Islet precursor cell (in vitro differentiated cells): Measurements from ENCODE around the gene PCBP3.
"Not testable (repeated sequence)": the region's sequence is repeated elsewhere in the genome, so short reads cannot be mapped to it uniquely, and the experiment has no call there.

Experiments
- DNase-seq: peaks from one replicate; pipeline ENCODE4 v3.0.0-alpha.2; 2018

Gene PCBP3

DNA sequence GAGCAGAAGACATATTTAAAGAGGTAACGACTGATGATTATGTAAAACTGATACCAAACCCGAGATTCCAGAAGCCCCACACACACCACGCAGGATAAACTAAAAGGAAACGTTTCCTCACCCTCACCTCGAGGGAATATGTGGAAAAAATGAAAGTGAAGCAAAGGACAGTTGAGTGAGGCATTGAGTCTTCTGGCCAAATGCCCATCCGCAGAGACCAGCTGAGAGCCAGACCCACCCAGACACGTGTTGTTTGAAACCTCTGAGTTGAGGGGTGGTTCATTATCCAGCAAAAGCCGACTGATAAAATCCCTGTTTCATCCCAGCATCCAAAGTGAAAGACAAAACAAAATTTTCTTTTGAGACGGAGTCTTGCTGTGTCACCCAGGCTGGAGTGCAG is 29.6 kb upstream of the PCBP3 start:
- peak; percentile 19 for DNase-seq

DNA sequence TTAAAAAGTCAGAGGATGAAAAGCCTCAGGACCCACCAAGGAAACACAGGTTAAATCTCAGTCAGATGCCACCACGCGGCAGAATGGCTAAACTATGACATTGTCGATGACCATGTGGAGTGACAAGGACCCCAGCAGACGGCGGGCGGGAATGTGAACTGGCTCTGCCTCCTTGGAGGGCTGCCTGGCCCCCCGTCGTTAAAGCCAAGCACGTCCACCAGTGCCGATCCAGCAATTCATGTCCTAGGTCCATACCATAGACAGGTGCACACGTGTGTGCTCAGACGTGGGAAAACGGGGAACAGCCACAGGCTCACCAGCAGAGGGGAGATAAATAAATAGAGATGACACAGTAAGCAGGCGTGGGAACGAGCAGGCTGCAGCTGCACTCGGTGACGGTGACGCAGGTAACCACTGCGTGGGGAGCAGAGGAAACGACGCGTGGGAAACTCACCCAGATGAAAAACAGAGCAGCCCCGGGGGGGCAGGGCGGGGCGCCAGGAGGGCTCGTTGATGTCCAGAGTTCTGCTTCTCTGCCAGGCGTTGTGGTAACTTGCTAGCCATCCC is 28.3 kb upstream of the PCBP3 start:
- DNase-seq: peak; percentile 49

DNA sequence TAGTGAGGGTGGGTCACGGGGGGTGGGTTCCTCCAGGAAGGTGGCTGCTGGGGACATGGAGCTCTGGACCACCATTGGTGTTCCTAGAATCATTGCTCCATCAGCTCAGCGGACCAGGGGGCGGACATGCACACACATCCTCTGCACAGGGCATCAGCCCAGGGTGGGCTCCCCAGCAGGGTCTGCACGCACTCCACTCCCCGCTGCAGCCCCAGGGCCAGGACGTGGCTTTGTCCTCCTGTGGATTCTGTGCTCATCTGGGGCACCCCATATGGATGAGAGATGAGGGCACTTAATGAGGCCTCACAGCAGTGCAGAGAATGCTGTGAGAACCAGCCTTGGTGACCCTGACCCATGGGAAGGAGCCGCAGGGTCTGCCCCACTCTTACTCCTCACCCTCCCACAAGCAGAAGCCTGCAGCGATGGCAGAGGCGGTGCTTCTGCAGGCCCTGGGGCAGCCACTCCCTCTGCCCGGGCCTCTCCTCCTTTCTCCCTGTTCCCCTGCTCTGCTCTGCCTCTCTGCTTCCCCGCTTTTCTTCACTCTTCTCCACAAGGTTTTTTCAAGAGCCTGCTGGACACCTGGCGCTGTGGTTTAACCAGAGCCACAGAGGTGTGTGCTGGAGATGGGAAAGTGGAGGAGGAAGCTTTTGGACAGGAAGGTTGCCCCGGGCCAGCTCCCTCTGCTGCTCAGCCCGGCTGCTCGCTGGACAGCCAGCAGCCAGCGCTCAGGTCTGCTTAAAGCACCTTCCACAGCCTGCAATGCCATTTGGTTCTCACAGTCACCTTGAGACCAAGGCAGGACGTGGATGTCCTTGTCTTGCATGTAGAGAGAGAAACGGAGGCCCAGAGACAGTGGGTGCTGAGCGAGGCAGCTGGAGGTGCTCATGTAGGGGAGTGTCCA is 26.3 kb upstream of the PCBP3 start:
- DNase-seq: peak; percentile 67

DNA sequence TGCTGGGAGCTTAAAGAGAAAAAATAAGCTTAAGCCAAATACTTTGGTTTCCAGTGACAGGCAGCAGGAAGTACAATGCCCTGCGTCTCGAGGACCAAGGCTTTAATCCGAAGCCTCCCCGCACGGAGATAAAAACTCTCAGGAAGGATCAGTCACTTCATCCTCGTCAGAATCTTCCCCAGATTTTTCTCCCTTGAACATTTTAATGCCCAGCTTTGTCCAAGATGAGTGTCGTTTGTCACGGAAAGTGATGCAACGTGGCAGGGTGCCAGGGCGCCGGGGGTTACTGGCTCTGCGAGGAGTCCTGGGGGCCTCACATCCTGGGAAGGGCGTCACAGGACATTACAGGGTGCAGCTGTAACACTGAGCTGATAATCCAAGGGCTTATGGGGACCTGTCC is 25.2 kb upstream of the PCBP3 start:
- peak; percentile 29 for DNase-seq

DNA sequence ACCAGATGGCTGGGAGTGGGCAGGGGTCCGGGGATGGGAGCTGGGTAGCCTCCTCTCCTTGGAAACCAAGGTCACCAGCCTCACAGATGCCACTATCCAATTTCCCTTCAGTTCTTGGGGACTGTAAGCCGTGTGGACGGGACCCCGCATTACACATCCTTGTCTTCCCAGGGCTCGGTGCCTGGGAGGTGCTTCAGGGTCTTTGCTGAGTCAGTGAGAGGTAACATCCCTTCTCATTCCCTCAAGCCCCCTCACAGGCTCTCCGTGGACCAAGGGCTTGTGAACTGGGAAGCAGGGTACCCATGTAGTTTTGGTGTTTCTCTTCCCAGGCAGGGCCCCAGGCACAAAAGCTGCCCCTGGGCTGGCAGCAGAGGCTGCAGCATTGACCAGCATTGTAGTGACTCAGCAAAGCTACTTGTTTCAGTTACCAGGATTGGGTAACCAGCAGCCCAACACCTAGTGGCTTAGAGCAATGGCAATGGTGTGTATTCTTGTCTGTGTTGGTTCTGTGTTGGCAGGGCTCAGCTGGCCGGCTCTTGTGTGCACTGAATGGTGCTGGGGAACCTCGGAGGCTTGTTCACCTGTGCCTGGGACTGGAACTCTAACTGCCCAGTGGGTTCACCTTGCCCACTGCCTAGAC is 24.6 kb upstream of the PCBP3 start:
- peak; percentile 52 for DNase-seq

DNA sequence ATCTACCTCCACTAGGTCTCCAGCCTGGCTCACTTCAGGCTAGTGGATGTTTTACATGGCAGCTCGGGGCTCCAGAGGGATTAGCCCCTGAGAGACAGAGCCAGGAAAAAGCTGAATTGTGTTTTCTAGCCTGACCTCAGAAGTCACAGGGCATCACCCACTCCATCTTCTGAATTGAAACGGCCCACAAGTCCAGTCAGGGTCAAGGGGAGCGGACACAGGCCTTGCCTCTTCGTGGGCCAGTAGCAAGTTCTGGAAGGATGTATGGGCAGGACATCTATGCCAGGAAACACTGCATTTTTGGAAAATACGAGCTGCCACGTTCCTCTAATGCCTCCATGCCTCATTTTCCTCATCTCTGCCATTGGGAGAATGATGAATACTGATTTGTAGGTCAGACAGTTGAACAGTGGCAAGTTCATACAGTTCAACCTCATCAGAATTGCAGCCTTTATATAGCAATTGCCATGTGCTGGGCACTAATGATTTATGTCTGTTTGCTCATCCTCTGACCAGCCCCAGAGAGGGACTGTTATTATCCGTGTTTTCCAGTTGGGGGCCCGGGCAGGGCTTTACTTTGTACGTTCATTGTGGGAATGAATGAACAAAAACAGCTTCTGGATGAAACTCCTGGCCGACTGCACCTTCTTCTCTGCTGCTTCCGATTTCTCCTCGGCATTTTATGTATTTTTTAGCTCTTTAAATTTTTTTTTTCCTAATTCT is 23.2 kb upstream of the PCBP3 start:
- DNase-seq: peak; percentile 22

DNA sequence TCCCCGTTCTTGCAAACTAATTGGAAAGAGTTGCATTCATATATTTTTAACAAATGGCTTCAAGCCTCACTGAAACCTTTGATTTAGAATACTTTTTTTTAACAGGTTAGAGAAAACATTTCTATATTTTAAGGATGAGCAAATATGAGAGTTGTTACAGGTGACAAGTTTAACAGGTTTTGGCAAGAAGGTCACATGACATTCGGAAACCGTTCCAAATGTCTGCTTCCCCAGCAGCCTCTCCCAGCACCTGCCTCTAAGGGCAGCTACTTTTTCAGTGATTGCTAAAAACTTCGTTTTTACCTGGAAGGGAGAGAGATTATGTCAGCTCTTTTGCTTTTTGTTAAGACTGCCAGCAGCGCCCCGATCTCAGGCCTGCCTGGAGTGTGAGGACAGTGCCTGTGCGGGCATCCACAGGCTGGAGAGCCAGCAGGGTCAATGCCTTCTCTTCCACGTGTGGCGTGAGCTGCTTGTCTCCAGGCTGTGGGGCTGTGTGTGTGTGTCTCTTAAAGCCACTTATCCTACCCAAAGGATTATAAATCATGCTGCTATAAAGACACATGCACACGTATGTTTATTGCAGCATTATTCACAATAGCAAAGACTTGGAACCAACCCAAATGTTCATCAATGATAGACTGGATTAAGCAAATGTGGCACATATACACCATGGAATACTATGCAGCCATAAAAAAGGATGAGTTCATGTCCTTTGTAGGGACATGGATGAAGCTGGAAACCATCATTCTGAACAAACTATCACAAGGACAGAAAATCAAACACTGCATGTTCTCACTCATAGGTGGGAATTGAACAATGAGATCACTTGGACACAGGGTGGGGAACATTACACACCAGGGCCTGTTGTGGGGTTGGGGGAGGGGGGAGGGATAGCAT is 21.8 kb upstream of the PCBP3 start:
- DNase-seq: peak; percentile 18

DNA sequence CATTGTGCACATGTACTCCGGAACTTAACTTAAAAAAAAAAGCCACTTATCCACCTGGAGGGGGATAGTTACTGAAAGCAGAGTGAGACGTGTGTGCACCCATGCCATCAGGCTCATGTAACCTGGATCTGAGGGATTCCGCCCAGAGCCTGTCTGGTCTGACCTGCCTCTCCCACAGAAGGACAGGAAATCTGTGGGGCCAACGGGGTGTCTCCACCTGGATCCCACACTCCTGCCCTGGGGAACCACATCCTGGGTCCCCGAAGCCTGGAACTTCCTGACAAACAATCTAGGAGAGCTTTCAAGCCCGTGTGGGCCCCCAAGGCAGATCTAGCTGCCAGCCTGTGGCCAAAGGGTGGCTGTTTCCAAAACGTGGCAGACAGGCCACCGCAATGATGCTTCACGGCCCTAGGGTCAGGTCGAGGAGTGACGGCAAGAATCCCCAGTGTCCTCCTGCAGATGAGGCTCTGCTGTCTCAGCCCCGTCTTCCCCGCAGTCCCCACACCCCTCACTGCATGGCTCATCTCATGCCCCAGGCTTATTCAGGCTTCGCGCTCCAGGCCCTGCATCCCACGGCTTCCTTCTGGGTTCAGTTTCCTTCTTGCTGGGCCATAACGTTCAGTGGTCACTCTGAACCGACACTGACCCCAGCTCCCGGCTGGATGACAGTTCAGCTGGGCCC is 21.0 kb upstream of the PCBP3 start:
- DNase-seq: peak; percentile 32

DNA sequence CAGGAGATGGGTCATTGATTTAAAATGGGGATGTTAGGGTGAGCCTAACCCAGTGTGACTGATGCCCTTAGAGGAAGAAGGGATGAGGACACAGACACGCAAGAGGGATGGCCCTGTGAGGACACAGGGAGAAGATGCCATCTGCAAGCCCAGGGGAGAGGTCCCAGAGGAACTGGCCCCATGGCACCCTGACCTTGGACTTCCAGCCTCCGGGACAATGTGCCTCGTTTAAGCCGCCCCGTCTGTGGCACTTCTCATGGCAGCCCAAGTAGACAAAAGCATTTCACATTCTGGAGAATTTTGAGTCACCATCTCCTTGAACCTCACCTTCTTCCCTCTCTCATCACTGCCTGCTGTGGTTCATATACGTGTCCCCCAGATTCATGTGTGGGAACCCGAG is 20.1 kb upstream of the PCBP3 start:
- peak; percentile 29 for DNase-seq

DNA sequence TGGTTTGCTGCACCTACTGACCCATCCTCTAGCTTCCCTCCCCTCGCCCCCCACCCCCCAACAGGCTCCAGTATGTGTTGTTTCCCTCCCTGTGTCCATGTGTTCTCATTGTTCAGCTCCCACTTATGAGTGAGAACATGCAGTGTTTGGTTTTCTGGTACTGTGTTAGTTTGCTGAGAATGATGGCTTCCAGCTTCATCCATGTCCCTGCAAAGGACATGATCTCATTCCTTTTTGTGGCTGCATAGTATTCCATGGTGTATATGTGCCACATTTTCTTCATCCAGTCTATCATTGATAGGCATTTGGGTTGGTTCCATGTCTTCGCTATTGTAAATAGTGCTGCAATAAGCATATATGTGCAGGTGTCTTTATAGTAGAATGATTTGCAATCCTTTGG is 17.4 kb upstream of the PCBP3 start:
- not testable (repeated sequence) for DNase-seq

DNA sequence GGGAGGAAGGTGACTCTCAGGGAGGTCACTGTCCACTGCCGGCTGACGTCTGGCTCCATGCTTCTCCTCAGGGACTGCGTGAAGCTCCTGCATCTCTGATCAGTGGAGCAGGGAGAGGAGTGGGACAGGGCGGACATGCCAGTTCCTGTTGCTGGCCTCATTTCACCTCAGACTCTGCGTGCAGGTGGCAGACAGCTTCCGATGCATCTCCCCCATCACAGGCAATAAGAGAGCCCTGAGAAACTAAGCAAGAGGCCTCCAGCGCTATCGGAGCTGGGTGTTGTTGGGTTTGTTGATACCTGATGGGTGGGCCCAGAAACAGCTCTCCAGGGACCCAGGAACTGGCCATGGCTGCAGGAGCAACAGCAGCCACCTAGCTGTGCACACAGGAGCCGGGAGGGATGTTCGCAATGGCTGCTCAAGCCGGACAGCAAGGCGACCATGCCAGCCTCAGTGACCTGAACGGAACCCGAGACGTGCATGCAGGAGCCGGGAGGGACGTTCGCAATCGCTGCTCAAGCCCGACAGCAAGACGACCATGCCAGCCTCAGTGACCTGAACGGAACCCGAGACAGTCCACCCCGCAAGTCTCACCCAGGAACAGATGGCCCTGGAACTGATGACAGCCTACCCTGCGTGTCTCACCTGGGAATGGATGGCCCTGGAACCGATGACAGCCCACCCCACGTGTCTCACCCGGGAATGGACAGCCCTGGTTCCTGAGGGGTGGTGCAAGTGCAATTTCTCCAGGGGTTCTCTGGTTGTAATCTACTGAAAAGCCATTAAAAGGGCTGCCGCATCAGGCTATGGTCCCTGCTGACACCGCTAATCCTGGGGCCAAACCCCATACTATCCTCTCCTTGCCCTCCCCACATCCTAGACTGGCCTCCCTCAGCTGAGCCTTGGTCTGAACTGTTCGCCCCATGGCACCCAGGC is 14.2 kb upstream of the PCBP3 start:
- peak; percentile 40 for DNase-seq

DNA sequence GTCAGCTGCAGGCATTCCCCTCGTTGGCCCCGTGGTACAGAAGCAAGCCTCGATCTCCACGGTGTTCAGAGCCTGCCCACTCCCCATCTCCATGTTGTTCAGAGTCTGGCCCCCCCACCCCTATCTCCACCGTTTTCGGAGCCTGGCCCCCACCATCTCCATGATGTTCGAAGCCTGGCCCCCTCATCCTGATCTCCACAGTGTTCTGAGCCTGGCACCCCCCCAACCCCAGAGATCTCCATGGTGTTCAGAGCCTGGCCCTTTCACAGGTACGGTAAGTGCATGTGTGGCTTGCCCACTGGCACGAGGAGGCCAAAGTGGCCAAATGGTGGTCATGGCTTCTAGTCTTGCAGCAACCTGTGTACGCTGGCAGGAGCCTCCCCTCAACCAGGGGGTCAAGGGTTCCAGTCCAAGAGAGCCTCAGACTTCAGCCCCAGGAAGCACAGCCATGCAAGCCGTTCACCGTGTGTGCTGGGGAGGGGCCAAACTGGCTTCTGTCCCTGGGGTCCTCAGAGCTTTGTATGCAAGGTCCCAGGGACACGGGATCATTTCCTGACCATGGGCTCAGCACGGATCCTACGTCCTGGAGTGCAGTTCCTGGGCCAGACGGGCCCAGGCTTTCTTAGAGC is 13.3 kb upstream of the PCBP3 start:
- no peak for DNase-seq

DNA sequence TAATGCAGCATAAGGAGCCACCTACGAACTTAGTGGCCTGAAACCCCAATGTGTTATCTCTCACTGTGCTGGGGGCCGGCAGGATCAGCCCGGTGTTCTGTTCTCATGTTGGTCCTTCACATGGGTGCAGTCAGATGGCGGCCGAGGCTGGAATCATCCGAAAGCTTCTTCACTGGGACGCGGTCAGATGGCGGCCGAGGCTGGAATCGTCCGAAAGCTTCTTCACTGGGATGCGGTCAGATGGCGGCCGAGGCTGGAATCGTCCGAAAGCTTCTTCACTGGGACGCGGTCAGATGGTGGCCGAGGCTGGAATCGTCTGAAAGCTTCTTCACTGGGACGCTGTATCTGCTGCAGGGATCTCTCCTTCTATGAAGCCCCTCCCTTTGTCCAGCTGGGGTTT is 12.6 kb upstream of the PCBP3 start:
- no peak for DNase-seq

DNA sequence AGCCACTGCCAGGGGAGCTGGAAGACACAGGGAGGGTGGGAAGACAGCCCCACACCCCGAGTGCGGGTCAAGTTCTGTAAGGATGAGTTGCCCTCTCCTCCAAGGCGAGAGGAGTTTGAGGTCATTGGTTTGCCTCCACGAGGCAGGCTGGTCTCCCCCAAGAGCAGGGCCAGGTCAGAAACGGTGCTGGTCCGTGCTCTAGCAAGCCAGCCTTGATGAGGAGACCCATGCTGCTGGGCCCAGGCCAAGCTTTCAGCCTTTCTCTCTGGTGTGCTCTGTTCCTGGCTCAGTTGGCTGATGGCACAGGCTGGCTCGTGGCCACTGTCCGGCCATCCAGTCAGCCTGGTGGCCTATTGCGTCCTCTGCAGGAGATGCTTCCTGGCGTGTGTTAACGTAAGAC is 12.0 kb upstream of the PCBP3 start:
- no peak for DNase-seq

DNA sequence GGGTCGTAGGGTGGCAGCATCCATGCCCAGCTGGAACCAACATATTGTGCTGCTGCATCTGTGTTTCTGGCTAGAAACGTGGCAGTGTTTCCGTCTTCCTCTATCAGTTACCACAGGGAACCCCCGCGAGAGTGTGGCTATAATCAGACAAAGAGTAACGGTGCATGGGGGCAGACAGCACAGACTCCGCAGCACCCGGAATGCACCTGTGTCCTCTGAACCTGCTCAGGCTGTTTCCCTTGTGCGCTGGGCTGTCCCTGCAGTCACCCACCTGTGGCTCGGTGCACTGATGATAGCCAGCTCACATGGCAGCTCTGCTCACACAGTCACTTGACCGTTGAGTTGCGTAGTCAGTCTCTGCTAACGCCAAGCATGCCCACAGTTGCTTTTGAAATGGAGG is 11.4 kb upstream of the PCBP3 start:
- no peak for DNase-seq

DNA sequence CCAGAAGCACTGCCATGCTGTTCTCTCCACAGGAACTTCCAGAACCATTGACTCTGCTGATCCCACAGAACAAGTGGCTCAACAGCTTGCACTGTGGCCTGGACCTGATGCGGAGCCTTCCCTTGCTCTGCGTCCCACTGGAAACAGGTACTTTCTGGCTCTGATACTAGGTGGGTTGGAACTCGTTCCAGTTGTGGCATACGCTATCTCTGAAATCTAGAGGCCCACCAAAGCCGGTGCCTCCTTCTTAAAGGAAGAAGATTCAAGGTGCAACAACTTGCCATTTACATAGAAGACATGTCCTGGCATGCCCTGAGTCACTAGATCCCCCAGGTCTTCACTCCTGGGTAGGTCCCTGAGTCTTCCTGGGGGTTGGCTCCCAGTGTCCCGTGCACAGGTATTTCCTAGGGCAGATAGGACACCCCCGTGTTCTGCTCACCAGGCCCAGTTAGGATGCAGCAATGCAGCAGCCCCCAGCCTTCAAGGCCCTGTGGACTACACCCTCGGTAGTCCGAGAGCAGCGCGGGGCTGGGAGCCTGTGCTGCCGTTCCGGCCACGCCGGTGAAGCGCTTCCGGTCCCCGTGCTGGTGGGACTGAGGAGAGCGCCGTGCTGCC is 10.8 kb upstream of the PCBP3 start:
- DNase-seq: no peak

DNA sequence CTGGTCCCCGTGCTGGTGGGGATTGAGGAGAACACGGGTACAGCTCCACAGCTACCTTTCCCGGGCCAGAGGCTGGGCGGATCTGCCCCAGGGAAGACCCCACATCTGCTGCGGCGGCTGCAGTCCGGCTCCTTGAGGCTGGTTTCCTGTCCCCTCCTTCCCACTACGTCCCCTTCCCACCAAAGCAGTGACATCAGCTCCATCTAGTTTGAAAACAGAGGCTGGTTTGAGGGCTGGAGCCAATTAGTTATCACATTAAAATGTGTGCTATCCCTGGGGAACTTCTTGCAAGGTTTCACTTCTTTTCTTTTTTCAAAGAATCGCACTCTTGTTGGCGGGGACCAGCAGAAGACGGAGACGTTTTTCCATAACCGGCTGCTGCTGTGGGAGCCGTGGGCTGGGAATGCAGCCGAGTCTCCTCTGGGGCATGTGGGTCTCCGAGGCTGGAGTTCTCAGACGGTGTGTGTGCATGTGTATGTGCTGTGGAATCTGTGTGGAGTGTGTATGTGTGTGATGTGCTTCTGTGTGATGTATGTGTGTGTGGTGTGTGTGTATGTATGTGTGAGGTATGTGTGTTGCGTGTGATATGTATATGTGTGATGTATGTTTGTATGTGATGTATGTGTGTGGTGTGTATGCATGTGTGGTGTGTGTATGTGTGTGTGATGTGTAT is 8.9 kb upstream of the PCBP3 start:
- DNase-seq: no peak

DNA sequence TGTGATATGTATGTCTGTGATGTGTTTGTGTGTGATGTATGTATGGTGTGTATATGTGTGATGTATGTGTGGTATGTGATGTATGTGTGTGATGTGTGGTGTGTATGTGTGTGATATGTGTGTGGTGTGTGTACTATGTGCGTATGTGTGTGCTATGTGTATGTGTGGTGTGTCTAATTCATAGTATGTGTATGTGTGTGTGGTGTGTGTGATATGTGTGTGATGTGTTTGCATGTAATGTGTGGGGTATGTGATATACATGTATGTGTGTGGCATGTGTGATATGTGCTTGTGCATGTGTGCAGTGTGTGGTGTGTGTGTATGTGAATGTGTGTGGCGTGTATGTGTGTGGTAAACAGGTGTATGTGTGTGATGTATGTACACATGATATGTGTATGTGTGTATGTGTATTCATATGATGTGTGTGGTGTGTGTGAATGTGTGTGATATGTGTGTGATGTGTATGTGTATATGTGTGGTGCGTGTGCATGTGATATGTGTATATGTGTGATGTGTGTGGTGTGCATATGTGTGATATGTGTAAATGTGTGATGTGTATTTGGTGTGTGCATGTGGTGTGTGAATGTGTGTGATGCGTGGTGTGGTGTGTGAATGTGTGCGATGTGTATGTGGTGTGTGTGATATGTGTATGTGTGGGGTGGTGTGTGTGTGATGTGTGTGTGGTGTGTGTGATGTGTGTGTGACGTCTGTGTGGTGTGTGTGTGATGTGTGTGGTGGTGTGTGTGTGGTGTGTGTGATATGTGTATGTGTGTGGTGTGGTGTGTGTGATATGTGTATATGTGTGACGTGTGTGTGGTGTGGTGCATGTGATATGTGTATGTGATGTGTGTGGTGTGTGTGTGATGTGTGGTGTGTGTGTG is 8.0 kb upstream of the PCBP3 start:
- no peak for DNase-seq
